Liver (tissue), 9 donors: ENCODE data around the gene GLE1. TPM values are rescaled to one million over a fixed set of nuclear protein-coding genes. Genes with fewer than 3 reads are reported as not detected.

Experiments used
- DNase-seq: peaks from one replicate; pipeline ENCODE4 v3.0.0-alpha.2; 2017; ENCODE audit warnings: low spot score
- H3K27ac ChIP-seq, 2 donors: one replicate each; pipeline ENCODE4 v1.7.0; 2013; ENCODE audit warnings: inconsistent platforms in 2 of 2, low read length in 2 of 2, control low read depth in 1 of 2, low read depth in 1 of 2, mild to moderate bottlenecking in 1 of 2
- H3K27me3 ChIP-seq, 4 donors: one replicate each; pipeline versions ENCODE4 v1.6.1 to v1.7.0; 2013; ENCODE audit warnings: low read length in 3 of 4, inconsistent platforms in 1 of 4, mild to moderate bottlenecking in 1 of 4, moderate library complexity in 1 of 4; ENCODE audit not compliant: control insufficient read depth in 4 of 4, insufficient read depth in 4 of 4
- H3K36me3 ChIP-seq, 4 donors: one replicate each; pipeline versions ENCODE4 v1.6.1 to v1.7.0; 2013; ENCODE audit warnings: low read length in 3 of 4, mild to moderate bottlenecking in 3 of 4, low read depth in 1 of 4, moderate library complexity in 1 of 4; ENCODE audit not compliant: control insufficient read depth in 4 of 4, insufficient read depth in 3 of 4
- H3K4me1 ChIP-seq, 4 donors: one replicate each; pipeline versions ENCODE4 v1.6.1 to v1.7.0; 2013; ENCODE audit warnings: low read length in 3 of 4, mild to moderate bottlenecking in 3 of 4, moderate library complexity in 1 of 4; ENCODE audit not compliant: control insufficient read depth in 4 of 4, insufficient read depth in 4 of 4
- H3K4me3 ChIP-seq, 3 donors: one replicate each; pipeline versions ENCODE4 v1.6.1 to v1.7.0; 2013; ENCODE audit warnings: low read length in 3 of 3, control low read depth in 1 of 3, low read depth in 1 of 3, mild to moderate bottlenecking in 1 of 3
- H3K9ac ChIP-seq, 2 donors: one replicate each; pipeline ENCODE4 v1.7.0; 2013; ENCODE audit warnings: low read length in 2 of 2, mild to moderate bottlenecking in 2 of 2, moderate library complexity in 2 of 2, control low read depth in 1 of 2, low read depth in 1 of 2
- H3K9me3 ChIP-seq, 4 donors: one replicate each; pipeline versions ENCODE4 v1.6.1 to v1.7.0; 2013; ENCODE audit warnings: low read length in 3 of 4; ENCODE audit not compliant: control insufficient read depth in 4 of 4
- EGR1 ChIP-seq, 2 donors: IDR thresholded peaks; 2 replicates each; pipeline ENCODE4 v1.6.1; 2016 to 2018; ENCODE audit warnings: antibody characterized with exemption in 2 of 2, low read depth in 2 of 2
- FOXA1 ChIP-seq: IDR thresholded peaks from 2 replicates; pipeline ENCODE4 v1.6.1; 2016; ENCODE audit warnings: antibody characterized with exemption
- GABPA ChIP-seq, 2 donors: IDR thresholded peaks in 1 of 2; conservative IDR thresholded peaks in 1 of 2; 2 replicates each; pipeline ENCODE4 v1.6.1; 2016; ENCODE audit warnings: antibody characterized with exemption in 2 of 2, mild to moderate bottlenecking in 1 of 2, moderate library complexity in 1 of 2
- HNF4G ChIP-seq: IDR thresholded peaks from 2 replicates; pipeline ENCODE4 v1.6.1; 2016; ENCODE audit warnings: antibody characterized with exemption
- RAD21 ChIP-seq, 2 donors: IDR thresholded peaks; 2 replicates each; pipeline ENCODE4 v1.6.1; 2016; ENCODE audit warnings: antibody characterized with exemption in 2 of 2, mild to moderate bottlenecking in 2 of 2
- RXRA ChIP-seq, 2 donors: IDR thresholded peaks; 2 replicates each; pipeline ENCODE4 v1.6.1; 2017 to 2018; ENCODE audit warnings: antibody characterized with exemption in 2 of 2, mild to moderate bottlenecking in 1 of 2
- SP1 ChIP-seq: IDR thresholded peaks from 2 replicates; pipeline ENCODE4 v1.6.1; 2018; ENCODE audit warnings: antibody characterized with exemption, mild to moderate bottlenecking
- TAF1 ChIP-seq: conservative IDR thresholded peaks from 2 replicates; pipeline ENCODE4 v1.6.1; 2016; ENCODE audit warnings: antibody characterized with exemption, mild to moderate bottlenecking
- YY1 ChIP-seq: IDR thresholded peaks from 2 replicates; pipeline ENCODE4 v1.6.1; 2016; ENCODE audit warnings: antibody characterized with exemption, mild to moderate bottlenecking
- WGBS: extraction: QIAGEN DNeasy Blood & Tissue Kit; methylation state at CpG from one replicate; pipeline ENCODE4 v1.1.7; 2013; 5-methylcytosine and 5-hydroxymethylcytosine counted together
- polyA plus RNA-seq, 2 donors: library from polyadenylated mRNA; stranded (reverse) in 1 of 2; unstranded in 1 of 2; fragments of 200-250 nt in 1 of 2; fragments of >200 nt in 1 of 2; fragmentation: Nextera tagmentation in 1 of 2; extraction: Ambion mirVana in 1 of 2; gene quantifications; one replicate each; pipeline versions ENCODE4 v1.2.1 to v1.2.3, GENCODE V29; 2013 to 2015
- total RNA-seq, 2 donors: library from RNA; depleted of rRNA; stranded (reverse); fragments of >200 nt; gene quantifications; one replicate each; pipeline ENCODE4 v1.2.3, GENCODE V29; 2014
- TF ChIP-seq, protein P1 (sequence below): IDR thresholded peaks from 2 replicates; pipeline ENCODE4 v1.6.1; 2016; ENCODE audit warnings: antibody characterized with exemption
- TF ChIP-seq, protein P2 (sequence below): fragments of 150-350 bp; IDR thresholded peaks from 2 replicates; pipeline ENCODE4 v1.5.1; 2017; ENCODE audit warnings: improper control_type of control experiment, low read depth, low read length; ENCODE audit not compliant: missing input control
- TF ChIP-seq, protein P3 (sequence below): IDR thresholded peaks from 2 replicates; pipeline ENCODE4 v1.6.1; 2016; ENCODE audit warnings: antibody characterized with exemption, mild to moderate bottlenecking
- donor health status: healthy.
- donor health status: healthy.
- donor health status: healthy.
- donor health status: healthy.
- donor health status: healthy.

GLE1 gene
- total and polyA plus RNA-seq, 4 donors: 5.3 to 19.5 (median 12.8) TPM

DNA sequence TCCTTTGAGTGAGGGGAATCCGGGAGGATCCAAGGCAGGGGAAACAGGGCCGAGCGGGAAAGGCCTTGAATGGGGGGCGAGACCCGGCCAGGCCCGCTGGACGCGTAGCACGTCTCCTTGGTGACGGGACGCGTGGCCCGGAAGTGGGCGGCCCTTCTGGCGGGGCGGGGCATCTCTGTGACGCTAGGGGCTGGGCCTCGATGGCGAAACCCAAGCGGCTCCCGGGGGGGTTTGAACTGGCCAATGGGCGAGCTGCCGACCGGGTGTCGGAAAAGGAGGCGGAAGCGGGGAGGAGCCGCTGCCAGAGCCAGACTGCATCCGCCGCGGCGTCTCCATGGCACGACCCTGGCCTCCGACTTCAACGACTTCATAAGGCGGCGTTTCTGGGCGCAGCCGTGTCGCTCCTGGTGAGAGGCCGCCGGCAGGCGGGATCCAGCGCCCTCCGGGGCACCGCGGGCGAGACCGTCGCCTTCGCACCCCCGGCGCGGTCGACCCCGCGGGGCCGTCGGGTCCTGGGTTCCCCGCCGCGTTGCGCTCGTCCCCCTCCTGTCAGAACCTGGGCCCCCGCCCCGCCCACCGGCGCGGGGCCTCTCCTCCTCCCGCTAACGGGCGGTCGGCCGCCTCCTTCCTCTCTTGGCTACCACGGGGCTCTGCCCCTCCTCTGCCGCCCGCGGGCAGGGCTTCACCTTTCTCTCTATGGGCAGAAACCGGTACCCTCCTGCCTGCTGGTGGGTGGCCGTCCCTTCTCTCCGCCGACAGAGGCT lies 48.5 kb upstream of the GLE1 start, which contains the start of gene ODF2:
Gene ODF2, plus strand, starts transcription at position 158 of the 764 bp plus-strand sequence. Its CDS starts 86 bp downstream, at position 244.
- H3K4me1 ChIP-seq: peaks cover 2 to 9% (median 6%) of the 10 kb centered on the region in 4 donors
- peak; percentile 99 for DNase-seq
- peak within 1 kb of the TSS; percentile 10 to 74 for H3K9ac ChIP-seq
- under 1% methylated on average over 82 of the region's 82 CpGs for WGBS
- peak within 1 kb of the TSS; percentile 88 for H3K4me3 ChIP-seq
- peaks cover 0 to 16% (median 10%) of the 10 kb centered on the region in 4 donors for H3K36me3 ChIP-seq
- no peaks in the 10 kb centered on the region for H3K9me3 ChIP-seq
- no peaks in the 10 kb centered on the region for H3K27me3 ChIP-seq
- peak within 1 kb of the TSS; percentile 67 to 75 for H3K27ac ChIP-seq
- no peak for TF ChIP-seq TAF1
- TF ChIP-seq EGR1 (IDR thresholded peaks at IDR 0.05; ENCODE audit: low read depth in 2 of 2): peak in 1 of 2 donors; percentile 45
- peak; percentile 67 for TF ChIP-seq SP1
- peak; percentile 46 for TF ChIP-seq YY1
- TF ChIP-seq GABPA (IDR thresholded peaks at IDR 0.05 in 1 of 2, conservative IDR thresholded peaks at IDR 0.05 in 1 of 2): peak; percentile 41 to 86

DNA sequence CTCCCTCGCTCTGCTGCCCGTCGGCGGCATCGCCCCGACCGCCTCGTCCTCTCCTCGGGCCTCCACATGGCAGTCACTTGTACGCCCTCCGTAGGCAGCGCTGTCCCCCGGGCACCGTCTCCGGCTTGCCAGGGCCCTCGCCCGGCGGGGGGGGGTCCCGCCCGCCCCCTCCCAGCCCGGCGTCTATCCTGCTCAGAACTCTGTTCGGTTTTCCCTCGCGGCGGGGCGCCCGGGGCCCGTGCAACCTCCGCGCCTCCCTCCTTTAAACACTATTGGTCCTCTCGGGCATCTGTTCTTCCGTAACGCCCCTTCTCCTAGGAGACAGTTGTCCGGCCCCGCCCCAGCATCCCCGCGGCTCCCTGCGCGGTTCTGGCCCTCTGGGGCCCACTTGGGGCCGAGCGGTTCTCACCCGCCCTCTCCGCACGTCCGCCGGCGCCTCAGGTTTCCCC lies 47.9 kb upstream of the GLE1 start:
- TF ChIP-seq RAD21 (IDR thresholded peaks at IDR 0.05) (no peak), FOXA1 (no peak), GABPA (IDR thresholded peaks at IDR 0.05 in 1 of 2, conservative IDR thresholded peaks at IDR 0.05 in 1 of 2) (no peak), TAF1 (no peak), HNF4G (no peak), SP1 (no peak), RXRA (IDR thresholded peaks at IDR 0.05) (no peak)
- TF ChIP-seq, protein P1, sequence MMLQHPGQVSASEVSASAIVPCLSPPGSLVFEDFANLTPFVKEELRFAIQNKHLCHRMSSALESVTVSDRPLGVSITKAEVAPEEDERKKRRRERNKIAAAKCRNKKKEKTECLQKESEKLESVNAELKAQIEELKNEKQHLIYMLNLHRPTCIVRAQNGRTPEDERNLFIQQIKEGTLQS: no peak
- TF ChIP-seq, protein P2, sequence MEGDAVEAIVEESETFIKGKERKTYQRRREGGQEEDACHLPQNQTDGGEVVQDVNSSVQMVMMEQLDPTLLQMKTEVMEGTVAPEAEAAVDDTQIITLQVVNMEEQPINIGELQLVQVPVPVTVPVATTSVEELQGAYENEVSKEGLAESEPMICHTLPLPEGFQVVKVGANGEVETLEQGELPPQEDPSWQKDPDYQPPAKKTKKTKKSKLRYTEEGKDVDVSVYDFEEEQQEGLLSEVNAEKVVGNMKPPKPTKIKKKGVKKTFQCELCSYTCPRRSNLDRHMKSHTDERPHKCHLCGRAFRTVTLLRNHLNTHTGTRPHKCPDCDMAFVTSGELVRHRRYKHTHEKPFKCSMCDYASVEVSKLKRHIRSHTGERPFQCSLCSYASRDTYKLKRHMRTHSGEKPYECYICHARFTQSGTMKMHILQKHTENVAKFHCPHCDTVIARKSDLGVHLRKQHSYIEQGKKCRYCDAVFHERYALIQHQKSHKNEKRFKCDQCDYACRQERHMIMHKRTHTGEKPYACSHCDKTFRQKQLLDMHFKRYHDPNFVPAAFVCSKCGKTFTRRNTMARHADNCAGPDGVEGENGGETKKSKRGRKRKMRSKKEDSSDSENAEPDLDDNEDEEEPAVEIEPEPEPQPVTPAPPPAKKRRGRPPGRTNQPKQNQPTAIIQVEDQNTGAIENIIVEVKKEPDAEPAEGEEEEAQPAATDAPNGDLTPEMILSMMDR: no peak
- TF ChIP-seq, protein P3, sequence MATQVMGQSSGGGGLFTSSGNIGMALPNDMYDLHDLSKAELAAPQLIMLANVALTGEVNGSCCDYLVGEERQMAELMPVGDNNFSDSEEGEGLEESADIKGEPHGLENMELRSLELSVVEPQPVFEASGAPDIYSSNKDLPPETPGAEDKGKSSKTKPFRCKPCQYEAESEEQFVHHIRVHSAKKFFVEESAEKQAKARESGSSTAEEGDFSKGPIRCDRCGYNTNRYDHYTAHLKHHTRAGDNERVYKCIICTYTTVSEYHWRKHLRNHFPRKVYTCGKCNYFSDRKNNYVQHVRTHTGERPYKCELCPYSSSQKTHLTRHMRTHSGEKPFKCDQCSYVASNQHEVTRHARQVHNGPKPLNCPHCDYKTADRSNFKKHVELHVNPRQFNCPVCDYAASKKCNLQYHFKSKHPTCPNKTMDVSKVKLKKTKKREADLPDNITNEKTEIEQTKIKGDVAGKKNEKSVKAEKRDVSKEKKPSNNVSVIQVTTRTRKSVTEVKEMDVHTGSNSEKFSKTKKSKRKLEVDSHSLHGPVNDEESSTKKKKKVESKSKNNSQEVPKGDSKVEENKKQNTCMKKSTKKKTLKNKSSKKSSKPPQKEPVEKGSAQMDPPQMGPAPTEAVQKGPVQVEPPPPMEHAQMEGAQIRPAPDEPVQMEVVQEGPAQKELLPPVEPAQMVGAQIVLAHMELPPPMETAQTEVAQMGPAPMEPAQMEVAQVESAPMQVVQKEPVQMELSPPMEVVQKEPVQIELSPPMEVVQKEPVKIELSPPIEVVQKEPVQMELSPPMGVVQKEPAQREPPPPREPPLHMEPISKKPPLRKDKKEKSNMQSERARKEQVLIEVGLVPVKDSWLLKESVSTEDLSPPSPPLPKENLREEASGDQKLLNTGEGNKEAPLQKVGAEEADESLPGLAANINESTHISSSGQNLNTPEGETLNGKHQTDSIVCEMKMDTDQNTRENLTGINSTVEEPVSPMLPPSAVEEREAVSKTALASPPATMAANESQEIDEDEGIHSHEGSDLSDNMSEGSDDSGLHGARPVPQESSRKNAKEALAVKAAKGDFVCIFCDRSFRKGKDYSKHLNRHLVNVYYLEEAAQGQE: no peak
- Histone ChIP-seq H3K27me3 (no peaks in the 10 kb centered on the region), H3K36me3 (peaks cover 0 to 19% (median 11%) of the 10 kb centered on the region in 4 donors), H3K9me3 (no peaks in the 10 kb centered on the region), H3K4me1 (peaks cover 2 to 9% (median 6%) of the 10 kb centered on the region in 4 donors), H3K27ac (peak overlapping the region; percentile 67 to 75), H3K4me3 (peak overlapping the region; percentile 88), H3K9ac (peak overlapping the region in 1 of 2 donors; percentile 74)
- WGBS: 4% methylated on average over 48 of the region's 48 CpGs
- peak; percentile 82 for DNase-seq
